GM19099 (cell line): Measurements from ENCODE around the gene FAM53B.

ENCODE experiments used
- POLR2A ChIP-seq: IDR thresholded peaks from 3 replicates; pipeline ENCODE4 v1.6.1; 2011; ENCODE audit warnings: low read depth; ENCODE audit not compliant: insufficient read length; ENCODE audit errors: extremely low read depth

The FAM53B gene

DNA sequence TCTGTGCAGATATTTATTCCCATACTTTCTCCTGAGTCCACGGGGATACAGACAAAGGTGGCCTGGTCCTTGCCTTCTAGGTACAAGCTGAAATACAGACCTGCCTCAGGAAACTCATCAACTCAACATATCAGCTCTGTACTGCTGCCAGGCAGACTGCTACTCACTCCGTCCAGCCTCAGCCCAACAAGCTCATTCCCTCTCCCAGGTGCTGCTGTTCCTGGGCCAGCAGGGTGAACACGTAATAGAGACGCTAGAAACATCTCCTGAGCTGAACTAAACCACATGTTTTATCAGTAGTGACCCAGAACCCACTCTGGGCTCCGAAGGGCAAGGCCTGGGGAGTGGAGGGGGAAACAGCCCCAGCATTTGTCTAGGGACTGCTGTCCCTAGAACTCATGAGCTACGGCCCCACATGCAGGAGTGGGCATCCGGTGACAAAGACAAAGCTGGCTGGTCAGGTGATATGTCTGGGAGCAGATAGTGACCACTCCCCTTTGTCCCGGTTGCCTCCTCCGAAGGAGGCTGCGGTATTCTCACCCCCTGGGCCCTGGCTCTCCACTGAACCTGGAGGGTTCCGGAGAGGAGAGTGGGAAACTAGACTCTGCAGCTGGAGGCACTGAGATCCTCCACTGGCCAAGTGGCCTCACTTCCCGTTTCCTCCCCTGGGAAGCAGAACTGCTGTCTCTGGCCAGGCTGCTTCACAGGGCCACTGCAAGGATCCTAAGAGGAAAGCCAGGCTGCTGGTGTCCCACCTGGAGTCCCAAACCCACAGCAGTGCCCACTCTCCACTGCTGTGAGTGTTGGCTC lies 116.1 kb downstream of the FAM53B start:
- no peak for TF ChIP-seq POLR2A

DNA sequence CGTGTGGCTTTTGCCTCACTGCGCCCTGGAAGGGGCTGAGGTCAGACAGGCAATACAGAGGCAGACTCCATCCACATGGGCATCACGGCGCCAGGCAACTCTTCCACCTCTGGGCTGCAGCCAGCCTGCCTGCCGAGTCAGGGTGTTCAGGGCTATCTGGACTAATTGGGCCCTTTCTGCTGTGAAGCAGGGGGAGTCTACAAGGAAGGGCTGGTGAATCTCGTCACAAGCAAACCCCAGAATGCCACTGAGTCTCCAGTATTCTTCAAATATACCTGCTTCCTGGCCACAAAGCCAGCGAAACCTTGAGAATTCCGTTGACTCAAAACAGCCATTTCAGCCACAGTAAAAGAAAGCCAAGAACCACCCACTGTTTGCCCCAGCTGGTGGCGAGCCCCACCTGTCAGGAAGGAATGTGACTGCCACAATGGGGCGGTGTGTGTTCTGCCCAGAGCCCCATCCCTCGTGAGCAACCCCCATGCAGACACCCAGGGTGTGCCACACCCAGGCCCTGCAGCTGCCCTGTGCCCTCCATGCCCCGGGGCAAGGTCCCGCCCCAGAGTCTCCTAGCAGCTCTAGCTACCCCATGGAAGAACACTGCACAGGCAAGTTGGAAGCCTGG lies 117.3 kb downstream of the FAM53B start:
- TF ChIP-seq POLR2A, result no peak

DNA sequence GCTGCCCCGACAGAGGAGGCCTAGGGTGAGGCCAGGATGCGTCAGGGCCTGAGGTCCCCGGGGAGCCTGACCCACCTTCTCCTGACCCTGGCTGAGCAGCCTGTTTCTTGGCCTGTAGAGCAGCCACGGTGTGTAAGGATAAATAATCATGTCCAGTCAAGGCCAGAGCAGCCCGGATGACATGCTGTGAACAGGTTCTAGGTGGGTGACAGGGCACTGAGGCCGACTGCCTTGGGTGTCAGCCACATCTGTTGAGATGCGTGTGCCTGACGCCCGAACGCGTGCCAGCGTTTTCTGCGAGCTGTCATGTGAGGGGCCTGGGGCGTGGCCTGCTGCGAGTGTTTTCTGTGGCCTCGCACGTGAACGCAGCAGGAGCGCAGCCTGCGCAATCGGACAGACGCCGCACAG lies 118.3 kb downstream of the FAM53B start:
- TF ChIP-seq POLR2A, result no peak

DNA sequence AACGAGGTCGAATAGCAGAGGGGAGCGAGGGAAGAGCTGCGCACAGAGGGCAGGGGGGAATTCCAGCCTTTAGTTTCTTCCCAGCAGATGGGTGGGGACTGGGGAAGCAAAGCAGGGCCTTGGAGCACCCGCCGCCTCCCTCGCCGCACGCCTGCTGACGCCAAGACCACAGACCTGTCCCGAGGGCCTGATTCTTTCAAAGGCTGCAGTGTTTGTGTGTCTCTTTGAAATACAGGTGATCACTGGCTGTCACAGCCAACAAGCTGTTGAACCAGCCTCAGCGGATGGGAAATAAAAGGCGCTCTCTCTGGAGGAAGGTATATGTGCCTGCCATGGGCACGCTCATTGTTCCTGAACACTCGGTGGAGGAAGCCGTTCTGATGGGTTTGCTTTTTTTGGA lies 119.3 kb downstream of the FAM53B start:
- no peak for TF ChIP-seq POLR2A

DNA sequence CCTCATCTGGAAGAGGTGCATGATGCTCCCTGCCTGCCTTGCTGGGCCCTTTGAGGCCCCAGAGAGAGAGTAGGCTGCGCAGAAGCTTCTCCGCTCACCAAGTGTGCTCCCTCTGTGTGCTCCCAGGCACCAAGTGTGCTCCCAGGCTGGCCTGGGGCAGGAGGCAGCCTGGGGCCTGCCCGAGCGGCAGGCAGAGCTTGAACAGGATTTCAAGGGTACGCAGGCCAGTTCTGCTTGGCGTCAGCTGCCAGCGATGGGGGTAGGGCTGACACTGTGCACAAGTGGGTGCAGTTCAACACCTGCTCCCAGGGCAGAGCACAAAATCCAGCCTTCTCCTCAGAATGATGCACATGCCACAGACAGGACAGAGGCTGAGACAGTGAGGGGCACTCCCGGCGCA lies 119.7 kb downstream of the FAM53B start:
- TF ChIP-seq POLR2A, result no peak

DNA sequence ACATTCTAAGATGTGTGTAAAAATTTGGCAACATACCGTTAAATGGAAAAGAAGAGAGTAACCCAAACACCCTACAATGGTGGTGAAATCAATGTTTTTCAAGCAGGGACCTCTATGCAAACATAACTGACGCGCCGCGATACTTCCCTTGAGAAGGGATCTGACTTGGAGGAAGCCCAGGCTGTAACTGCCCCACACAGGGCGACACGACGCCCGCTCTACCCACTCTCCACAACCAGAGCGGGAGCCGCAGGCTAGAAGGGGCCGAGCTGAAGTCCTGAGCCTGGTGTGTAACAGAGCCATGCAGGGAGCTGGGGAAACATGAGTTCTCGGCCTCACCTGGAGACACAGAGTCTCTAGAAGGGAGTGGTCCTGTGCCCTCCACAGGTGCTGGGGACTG lies 120.2 kb downstream of the FAM53B start:
- TF ChIP-seq POLR2A, result no peak

DNA sequence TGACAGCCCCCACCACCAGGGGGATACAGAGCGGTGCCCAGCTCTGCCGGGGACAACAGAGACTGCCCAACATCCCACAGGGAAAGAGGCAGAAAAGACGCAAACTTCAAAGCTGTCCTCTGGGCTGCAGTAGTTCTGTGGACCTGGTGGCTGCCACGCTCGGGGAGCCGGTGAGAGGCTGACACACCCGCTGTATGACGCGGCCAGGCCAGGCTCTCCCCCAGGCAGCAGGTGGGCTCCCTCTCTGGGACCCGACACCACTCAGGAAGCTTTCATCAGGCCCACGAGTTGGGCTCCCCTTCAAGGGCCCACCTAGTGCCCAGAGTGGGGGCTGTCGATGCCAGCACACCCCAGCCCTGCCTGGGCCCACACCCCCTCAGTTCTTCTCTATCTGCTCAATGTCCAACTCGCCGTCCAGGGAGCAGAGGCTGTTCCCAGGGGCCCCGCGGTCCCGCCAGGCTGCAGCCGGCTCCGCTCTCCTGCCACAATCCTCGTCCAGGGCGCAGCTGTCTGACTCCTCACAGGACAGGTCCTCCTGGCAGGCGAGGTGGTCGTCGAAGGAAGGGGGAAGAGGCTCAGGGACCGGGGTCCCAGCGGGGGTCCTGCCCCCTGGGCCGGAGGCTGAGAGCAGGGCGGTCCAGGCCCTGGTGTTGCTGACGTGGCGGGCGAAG lies 121.2 kb downstream of the FAM53B start:
- no peak for TF ChIP-seq POLR2A

DNA sequence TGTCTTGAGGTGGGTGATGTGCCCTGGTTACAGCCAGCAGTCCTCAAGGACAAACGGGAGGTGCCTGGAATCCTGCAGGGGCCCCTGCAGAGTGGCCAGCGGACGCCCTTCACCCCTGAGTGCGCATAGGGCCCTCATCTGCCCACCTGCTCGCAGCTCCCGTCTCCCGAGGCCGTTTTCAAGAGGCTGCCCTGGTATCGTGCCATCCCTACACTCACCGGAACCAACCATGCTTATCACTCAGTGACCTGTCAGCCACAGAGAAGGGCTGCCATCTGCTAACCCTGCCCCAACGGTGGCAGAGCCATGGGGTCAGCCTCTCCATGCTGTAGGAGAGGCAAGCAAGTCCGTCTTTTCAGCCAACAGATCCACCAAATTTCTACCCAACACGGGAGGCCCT lies 122.0 kb downstream of the FAM53B start:
- TF ChIP-seq POLR2A, result no peak

DNA sequence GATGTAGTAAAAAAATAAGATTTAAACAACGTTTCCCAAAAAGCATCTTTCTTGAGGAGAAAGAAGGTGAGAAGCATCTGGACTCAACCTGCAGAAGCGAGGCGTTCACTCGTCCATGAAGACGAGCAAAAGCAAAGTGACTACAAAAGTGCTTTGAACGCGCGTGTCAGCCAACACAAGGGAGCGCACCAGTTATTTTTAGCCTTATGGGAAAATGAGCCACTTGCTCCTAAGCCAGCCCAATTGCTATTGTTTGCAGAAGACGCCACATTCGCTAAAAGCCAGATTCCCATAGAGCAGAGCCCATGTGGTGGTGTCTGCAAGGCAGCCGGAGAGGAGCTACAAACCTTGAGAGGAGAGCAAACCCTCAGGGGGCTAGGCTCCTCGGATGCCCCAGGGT lies 122.5 kb downstream of the FAM53B start:
- no peak for TF ChIP-seq POLR2A

DNA sequence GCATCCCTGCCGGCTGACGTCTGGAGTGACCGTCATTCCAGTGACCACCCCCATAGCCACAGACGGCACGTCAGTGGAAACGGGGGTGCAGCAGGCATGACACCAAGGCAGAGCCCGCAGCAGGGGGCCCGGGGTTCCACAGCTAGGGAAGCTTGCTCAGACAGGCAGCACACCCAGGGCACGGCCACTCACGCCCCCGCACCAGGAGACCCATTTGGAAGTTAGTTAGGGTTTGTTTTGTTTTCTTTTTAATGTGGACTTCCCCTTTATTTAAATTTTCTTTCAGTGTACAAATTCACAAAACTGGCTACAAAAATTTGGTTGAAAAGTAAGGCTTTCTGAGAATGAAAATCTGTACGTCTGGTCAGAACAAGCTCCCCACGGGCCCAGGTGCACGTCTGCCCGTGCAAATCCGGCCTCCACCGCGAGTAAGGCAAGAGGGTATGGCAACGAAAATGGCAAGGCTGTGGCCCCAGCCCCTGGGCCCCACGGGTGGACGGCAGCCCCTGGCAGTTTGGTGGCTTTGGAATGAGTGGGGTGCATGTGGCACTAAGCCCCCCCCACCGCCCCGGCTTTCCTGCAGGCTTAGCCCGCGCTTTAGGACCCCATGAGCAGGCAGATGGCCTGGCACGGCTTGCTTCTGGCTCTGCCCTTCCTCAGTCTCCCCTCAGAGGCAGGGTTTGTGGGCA lies 124.2 kb downstream of the FAM53B start:
- TF ChIP-seq POLR2A, result no peak

DNA sequence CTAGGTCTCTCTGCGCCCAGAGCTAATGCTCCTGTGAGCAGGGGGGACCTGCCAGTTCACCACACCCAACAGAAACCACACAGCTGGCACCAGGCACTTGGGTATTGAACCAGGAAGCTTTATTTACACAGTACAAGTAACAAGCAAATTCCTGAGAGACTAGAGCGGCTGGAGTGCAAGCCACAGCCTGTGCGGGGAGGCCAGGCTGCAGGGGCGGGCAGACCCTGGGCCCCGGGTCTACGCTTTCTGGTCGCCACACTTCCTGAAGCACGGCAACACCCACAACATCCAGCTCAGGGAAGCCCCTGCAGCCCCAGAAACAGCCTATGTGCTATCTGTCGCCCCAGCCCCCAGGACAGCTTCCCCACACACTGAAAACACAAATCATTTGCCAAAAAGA lies 125.0 kb downstream of the FAM53B start:
- no peak for TF ChIP-seq POLR2A

DNA sequence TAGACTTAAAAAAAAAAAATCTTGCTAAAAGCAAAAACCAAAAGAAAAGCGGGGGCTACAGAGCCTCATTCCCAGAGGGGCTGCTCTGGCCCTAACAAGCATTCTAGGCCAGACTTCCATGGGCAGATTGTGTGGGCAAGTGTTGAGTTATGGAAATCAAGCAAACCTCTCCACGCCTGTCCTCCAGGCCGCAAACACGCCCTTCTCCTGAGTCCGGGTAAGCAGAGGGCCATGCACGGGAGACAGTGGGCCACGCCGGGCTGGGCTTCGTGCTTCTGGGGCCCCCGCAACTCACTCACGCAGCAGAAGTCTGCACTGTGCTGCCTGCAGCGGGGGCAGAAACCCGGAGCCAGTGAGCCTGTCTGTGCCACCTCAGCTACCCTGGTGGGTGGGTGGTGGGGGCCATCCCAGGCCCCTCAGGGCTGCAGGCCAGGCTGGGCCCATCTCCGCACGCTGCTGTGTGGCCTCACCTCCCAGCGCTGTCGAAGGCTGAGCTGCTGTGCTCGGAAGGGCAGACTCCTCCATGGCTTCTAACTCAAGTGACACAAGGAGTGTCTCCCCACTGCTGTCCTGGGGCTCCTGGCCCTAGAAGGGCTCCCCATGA lies 125.6 kb downstream of the FAM53B start:
- TF ChIP-seq POLR2A, result no peak

DNA sequence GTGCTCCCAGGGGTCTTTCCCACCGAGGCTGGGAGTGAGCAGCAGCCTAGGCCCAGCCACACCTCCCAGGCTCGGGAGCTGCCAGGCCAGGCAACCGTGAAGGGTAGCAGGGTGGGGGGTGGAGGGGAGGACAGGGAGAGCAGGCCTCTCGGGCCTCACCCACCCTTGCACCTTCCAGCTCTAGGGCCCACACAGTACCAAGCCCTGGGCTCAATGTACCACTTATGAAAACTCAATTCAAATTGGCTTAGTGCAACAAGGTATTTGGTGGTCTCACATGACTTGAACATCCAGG lies 127.4 kb downstream of the FAM53B start:
- TF ChIP-seq POLR2A, result no peak

DNA sequence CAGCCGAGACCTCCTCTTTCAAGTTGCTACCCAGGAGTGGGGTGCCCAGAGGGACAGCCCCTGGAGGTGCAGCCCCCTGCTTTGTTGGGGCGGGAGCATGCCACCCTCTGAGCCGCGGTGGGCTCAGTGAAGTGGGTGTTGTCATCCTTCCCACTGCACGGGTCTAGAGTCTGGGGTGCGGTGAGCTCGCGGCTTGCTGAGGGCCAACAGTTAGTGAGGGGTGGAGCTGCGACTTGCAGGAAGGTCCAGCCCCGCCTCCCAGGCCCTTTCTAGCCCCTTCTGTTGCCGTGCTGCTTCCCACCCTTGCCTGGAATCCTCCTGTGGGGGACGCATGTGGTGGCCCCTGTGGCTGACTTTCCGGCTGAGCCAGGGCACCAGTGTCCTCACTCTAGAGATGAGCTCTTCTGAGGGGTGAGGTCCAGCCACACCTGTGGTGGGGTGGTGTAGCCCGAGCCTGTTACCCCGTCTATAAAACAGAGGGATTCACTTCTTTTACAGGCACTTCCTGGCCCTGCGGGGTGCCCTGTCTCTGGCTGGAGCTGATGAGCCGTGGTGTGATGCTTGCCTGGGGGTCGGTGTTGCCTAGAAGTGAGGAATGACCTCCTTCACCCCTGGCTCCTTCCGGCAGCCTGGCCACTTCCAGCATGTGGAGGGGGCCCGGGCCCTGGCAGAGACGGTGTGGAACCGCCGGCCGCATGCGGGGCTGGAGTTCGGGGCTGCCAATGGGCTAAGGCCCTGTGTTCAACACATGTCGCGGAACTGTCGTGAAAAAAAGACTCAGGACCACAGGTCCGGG lies 127.9 kb downstream of the FAM53B start:
- TF ChIP-seq POLR2A, result no peak
